NAMALWA (cell line): ENCODE results near the gene MRPS27.
"Not testable (repeated sequence)": the region's sequence is repeated elsewhere in the genome, so short reads cannot be mapped to it uniquely, and the experiment has no call there.

Source experiments
- DNase-seq: peaks from one replicate; pipeline ENCODE4 v3.0.0-alpha.2; 2015; ENCODE audit warnings: low spot score

The MRPS27 gene

GRCh38 chr5:72325566-72326305 is 5.7 kb upstream of the MRPS27 start:
- no peak for DNase-seq

GRCh38 chr5:72324189-72324825 is 4.3 kb upstream of the MRPS27 start:
- DNase-seq = no peak

GRCh38 chr5:72319435-72319975 is 535 bp downstream of the MRPS27 start:
- not testable (repeated sequence) for DNase-seq

- peak; percentile 38 for DNase-seq
Measured at GRCh38 chr5:72314571-72315172, 5.4 kb downstream of the MRPS27 start.

GRCh38 chr5:72313141-72313540 is 6.9 kb downstream of the MRPS27 start:
- no peak for DNase-seq

- DNase-seq = no peak
Measured at GRCh38 chr5:72308853-72309191, 11.2 kb downstream of the MRPS27 start.

GRCh38 chr5:72307968-72308852 is 11.8 kb downstream of the MRPS27 start:
- peak; percentile 97 for DNase-seq

GRCh38 chr5:72307573-72307967 is 12.5 kb downstream of the MRPS27 start:
- no peak for DNase-seq

- peak; percentile 62 for DNase-seq
Measured at GRCh38 chr5:72305194-72306142, 14.6 kb downstream of the MRPS27 start.

GRCh38 chr5:72302171-72302570 is 17.9 kb downstream of the MRPS27 start:
- no peak for DNase-seq

- peak; percentile 88 for DNase-seq
Measured at GRCh38 chr5:72301557-72301956, 18.5 kb downstream of the MRPS27 start.

- no peak for DNase-seq
Measured at GRCh38 chr5:72300590-72301339, 19.3 kb downstream of the MRPS27 start.

GRCh38 chr5:72298711-72299110 is 21.3 kb downstream of the MRPS27 start:
- no peak for DNase-seq

GRCh38 chr5:72298136-72298535 is 21.9 kb downstream of the MRPS27 start:
- DNase-seq = peak; percentile 78

GRCh38 chr5:72296256-72296655 is 23.8 kb downstream of the MRPS27 start:
- DNase-seq = peak; percentile 40

- no peak for DNase-seq
Measured at GRCh38 chr5:72295539-72295938, 24.5 kb downstream of the MRPS27 start.

GRCh38 chr5:72294473-72294872 is 25.6 kb downstream of the MRPS27 start:
- DNase-seq = peak; percentile 55

GRCh38 chr5:72293495-72294055 is 26.5 kb downstream of the MRPS27 start:
- peak; percentile 60 for DNase-seq

- no peak for DNase-seq
Measured at GRCh38 chr5:72292411-72292810, 27.6 kb downstream of the MRPS27 start.

GRCh38 chr5:72291601-72292000 is 28.4 kb downstream of the MRPS27 start:
- DNase-seq = no peak
